ENCODE data around the gene ELSPBP1.
"Not testable (repeated sequence)": the region's sequence is repeated elsewhere in the genome, so short reads cannot be mapped to it uniquely, and the experiment has no call there.

The ELSPBP1 gene

DNA sequence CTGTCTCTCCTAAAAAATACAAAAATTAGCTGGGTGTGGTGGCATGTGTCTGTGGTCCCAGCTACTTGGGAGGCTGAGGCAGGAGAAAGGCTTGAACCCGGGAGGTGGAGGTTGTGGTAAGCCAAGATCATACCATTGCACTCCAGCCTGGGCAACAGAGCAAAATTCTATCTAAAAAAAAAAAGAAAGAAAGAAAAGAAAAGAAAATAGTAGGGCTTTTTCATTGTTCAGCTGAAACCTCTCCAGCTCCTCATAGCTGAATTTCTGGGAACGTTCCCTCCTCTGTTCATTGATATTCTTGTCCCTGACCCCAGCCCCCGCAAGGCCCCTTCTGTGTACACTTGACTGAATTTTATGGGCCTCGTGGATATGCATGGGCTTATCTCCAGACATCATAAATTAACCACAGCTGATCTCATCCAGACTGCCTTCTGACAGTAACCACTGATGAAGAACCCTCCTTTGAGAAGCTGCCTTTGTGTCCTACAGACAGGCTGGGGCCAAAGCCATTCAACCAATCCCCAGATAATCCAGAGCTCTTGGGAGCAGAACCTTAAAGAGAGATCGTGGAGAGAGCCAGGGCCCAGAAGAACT is at the start of gene ELSPBP1:
TSS of gene ELSPBP1 (plus strand) at position 424 of the 594 bp plus-strand sequence. CDS start 14,036 bp downstream, outside the sequence.
- DNase-seq, result no peak

DNA sequence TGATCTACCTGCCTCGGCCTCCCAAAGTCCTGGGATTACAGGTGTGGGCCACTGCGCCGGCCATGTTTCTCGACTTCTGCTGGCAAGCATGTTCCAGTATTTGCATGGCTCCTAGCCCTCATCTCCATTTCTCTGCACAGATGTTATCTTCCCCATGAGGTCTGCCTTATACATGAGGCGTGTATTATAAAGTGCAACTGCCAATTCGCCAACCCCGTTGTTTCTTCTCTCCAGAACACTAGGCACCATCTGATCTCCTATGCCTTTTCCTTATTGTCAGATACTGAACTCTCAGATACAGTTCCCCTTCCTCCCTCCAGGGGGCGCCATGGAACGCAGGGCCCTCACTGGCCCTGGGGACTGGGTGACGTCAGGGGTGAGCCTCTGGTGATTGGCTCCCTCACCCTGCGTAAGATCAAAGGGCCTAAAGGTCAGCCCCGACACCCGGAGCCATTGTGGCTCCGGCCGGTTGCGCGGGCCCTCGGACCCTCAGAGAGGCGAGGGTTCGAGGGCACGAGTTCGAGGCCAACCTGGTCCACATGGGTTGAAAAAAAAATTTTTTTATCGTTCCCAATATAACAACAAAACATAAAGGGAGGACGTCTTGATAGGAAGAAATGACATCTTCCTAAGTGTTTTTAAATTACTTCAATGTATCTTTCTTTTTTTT is 44.4 kb upstream of the ELSPBP1 start:
- DNase-seq, result not testable (repeated sequence)

DNA sequence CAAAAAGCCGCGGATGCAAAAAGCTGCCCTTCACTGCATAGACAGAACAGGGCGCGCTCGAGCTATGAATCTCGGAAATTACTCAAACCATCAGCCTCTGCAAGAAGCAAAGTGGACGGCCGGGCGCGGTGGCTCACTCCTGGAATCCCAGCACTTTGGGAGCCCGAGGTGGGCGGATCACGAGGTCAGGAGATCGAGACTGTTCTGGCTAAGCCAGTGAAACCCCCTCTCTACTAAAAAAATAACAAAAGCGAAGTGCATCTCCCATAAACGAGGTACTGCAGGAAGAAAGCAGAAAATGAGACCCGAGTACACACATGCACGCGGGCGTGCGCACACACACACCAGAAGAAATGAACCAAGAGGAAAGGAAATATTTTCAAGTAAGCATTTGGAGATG is 42.3 kb upstream of the ELSPBP1 start:
- not testable (repeated sequence) for DNase-seq

DNA sequence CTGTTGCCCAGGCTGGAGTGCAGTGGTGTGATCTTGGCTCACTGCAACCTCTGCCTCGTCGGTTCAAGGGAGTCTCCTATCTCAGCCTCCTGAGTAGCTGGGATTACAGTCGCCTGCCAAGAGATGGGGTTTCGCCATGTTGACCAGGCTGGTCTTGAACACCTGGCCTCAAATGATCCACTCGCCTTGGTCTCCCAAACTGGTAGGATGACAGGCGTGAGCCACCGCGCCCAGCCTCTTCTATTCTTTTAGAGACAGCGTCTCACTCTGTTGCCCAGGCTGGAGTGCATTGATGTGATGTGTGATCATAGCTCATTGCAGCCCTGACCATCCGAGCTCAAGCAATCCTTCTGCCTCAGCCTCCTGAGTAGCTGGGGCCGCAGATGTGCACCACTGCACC is 38.5 kb upstream of the ELSPBP1 start:
- DNase-seq, result not testable (repeated sequence)

DNA sequence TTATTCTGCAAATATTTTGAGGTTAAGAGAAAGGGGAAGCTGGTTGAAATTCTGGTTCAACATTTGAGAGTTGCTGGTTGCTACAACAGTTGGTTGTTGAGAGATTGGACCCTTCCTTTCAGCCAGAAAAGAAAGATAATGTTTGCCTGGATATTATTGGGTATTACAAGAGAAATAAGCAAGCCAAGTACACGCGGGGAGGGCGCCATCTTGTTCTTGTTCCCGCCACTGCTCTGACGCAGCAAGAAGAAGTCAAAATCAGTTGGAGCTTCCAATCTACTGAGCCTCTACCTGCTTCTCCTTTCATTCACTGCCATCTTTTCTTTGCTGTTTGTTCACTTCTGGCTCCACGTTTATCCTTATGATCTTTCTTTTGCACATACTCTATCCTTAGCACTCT is 20.9 kb upstream of the ELSPBP1 start:
- no peak for DNase-seq

DNA sequence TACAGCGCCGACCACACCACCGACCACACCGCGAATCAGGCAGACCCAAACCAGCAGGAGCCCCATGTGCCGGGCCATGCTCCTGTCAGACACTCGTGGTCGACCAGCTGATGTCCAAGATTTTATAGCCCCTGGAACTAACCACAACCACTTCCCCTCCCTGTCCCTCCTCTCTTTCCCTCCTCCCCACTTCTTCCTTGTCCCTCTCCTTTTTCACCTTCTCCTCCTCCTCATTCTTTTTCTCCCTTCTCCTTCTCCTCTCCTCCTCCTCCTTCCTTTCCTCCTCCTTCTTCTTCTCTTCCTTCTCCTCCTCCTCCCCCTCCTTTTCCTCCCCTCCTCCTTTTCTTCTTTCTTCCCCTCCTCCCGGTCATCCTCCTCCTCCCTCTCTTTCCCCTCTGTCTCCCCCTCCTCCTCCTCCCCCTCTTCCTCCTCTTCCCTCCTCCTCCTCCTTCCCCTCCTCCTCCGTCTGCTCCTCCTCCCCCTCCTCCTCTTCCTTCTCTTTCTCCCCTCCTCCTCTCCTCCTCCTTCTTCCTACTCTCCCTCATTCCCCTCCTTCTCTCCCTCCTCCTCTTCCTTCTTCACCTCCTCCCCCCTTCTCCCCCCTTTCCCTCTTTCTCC is 3.1 kb upstream of the ELSPBP1 start:
- no peak for DNase-seq

DNA sequence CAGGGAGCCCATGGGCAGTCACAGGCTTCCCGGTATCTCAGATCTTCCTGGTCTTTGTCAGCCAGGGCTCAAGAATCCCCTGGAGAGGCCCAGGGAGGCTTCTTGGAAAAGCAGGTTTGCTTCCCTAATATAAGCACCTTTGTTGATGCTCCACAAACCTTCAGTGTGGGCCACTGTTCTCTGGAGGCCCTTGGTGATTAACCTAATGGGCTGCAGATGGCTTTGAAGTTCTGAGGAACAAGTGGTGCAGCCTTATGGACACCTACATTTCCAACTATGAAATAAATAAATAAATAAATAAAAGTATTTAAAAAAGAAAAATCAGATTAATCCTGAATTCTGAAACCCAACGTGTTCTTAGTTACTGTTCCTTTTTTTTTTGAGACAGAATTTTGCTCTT is 2.4 kb upstream of the ELSPBP1 start, which contains the start of gene BSPH1:
TSS of gene BSPH1 (minus strand) at position 101 of the 400 bp plus-strand sequence. CDS start at position 12, 89 bp downstream.
- DNase-seq, result no peak

DNA sequence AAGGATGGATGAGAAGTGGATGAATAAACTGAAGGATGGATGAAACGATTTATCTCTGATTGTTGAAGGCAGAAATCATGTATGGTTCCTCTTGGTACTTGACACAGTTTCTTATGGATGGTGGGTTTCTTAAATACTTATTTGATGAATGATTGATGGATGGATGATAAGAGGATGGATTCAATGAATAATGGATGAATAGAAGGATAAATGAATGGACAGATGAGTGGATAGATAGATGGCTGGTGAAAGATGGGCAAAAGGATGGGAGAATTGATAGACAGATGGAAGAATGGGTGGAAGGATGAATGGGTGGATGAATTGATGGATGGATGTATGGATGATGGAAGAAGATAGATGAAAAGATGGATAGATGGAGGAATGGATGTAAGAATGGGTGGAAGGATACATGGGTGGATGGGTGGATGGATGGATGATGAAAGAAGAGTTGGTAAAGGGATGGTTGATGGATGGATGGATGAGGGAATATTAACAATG is 1.8 kb downstream of the ELSPBP1 start:
- no peak for DNase-seq

DNA sequence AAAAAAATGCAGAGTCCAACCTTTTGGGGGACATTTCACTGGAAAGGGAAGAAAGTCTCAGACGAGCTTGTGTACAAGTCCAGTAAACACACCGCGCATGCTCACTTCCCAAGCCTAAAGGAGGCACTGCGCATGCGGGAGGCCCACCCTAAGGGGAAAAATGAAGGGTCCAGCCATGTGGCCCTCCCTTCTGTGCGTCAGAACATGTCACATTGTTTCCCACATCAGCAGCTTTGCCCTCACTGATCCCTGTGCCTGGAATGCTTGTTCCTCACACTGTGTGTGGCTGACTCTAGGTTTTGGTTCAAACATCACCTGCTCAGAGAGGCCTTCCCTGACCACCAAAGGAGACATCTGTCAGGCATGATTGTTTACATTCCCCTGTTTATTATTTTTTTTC is 4.4 kb downstream of the ELSPBP1 start:
- DNase-seq, result no peak

DNA sequence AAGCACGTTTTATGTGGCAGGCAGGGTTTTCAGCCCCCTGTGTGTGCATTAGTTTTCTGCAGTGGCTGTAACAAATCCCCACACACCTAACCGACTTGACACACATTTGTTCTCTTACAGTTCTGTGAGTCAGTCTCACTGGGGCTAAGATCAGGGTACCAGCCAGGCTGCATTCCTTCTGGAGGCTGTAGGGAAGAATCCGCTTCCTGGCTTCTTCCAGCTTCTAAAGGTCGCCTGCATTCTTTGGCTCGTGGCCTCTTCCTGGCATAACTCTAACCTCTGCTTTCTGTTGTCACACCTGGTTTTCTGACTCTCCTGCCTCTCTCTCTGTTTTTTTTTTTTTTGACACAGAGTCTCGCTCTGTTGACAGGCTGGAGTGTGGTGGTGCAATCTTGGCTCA is 6.4 kb downstream of the ELSPBP1 start:
- no peak for DNase-seq

DNA sequence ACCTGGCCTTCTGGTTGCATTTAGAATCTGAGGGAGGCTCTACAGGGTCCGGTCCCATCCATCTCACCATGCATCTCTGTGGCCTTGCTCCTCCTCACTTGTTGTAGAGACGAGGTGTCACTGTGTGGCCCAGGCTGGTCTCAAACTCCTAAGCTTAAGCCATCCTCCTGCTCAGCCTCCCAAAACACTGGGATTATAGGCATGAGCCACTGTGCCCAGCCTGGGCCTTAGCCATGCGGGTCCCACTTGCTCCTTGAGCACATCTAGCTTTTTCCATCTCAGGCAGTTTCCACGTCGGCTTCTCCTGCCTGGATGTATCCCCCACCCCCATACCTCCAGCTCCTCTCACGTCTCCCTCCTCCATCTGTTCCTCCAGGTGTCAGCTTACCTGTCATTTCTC is 9.8 kb downstream of the ELSPBP1 start:
- DNase-seq, result no peak

DNA sequence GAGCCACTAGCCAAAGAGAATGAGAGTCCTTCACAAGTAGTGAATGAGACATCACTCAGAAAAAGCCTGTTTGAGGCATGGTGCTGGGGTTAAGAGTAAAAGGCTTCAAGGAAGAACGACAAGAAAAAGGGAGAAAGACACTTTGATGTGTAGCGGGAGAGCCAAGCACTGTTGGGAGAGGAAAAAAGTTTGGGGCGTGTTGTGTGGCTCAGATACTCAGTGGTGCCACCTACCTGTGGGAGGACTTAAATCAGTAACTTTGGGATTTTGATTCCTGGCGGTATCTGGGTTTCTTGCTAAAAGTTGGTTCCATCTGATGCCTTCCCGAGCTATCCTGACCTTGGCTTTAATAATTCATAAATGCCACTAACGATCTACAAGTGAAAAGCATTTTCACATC is 12.3 kb downstream of the ELSPBP1 start:
- DNase-seq, result no peak

DNA sequence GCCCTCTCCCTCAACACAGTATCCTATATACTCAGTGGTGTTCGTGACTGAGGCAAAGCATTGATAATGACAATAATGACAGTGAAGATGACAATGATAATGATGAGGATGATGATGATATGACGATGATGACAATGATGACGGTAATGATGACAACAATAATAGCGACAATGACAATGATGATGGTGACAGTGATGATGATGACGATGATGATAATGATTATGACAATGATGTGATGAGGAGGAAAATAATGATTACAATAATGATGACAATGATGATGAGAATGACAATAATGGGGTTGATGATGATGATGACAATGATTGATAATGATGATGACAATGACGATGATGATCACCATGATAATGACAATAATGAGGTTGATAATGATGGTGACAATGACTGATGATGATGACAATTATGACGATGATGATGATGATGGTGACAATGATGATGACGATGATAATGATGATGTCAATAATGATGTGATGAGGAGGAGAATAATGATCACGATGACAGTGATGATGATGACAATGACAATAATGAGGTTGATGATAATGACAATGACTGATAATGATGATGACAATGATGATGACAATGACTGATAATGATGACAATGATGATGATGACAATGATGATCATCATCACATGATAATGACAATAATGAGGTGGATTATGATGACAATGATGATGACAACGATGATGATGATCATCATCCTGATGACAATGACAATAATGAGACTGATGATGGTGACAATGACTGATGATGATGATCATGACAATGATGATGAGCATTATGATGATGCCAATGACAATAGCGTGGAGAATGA is 16.7 kb downstream of the ELSPBP1 start:
- DNase-seq, result no peak

DNA sequence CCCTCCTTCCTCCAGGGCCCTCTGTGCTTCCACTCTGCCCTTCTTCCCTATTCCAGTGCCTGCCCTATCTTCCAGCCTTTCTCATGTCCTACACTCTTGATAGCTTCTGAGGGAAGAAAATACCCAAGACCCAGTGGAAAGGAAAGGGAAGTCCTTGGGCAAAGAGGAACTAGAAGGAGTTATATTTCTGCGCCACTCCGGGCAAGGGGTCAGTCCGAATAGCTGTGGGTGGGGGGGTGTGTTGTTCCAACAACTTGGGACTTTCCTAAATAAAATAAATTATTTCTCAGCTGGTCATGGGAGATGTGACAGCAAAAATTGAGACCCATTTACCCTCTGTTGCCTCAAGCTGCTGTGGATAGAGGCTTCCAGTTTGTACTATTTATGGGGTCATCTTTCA is 26.3 kb downstream of the ELSPBP1 start:
- DNase-seq, result no peak

DNA sequence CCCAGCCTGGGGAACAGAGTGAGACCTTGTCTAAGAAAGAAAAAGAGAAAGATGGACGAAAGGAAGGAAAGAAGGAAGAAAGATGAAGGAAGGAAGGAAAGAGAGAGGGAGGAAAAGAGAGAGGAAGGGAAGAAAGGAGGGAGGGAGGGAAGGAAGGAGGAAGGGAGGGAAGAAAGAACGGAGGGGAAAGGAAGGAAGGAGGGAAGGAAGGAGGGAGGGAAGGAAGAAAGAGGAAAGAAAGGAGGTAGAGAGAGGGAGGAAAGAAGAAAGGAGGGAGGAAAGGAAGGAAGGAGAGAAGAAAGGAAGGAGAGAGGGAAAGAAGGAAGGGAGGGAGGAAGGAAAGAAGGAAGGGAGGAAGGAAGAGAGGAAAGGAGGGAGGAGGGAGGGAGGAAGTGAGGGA is 28.6 kb downstream of the ELSPBP1 start:
- DNase-seq, result no peak

DNA sequence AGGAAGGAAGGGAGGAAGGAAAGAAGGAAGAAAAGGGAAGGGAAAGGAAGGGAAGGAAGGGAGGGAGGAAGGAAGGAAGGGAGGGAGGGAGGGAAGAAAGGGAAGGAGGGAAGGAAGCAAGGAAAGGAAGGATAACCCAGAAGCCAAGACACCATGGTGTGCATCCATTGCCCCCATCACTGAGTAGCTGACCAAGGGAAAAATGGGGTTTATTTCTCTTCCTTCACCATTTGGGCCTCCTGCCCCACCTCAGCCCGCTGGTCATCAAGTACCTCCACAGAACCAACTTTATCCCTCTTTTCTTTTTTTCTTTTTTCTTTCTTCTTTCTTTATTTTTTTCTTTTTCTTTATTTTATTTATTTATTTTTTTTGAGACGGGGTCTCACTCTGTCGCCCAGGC is 29.1 kb downstream of the ELSPBP1 start:
- no peak for DNase-seq

DNA sequence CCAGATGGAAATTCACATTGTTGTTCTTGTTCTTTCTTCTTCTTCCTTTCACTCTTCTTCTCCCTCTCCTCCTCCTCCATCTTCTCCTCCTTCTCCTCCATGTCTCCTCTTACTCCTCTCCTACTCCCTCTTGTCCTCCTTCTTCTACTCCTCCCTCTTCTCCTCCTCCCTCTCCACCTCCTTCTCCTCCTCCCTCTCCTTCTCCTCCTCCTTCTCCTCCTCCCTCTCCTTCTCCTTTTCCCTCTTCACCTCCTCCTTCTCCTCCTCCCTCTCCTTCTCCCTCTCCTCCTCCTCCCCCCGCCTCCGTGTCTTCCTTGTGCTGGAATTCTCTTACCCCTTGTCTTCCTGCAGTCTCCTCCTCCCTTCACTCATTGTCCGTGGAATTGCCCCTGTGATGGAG is 31.0 kb downstream of the ELSPBP1 start:
- no peak for DNase-seq

DNA sequence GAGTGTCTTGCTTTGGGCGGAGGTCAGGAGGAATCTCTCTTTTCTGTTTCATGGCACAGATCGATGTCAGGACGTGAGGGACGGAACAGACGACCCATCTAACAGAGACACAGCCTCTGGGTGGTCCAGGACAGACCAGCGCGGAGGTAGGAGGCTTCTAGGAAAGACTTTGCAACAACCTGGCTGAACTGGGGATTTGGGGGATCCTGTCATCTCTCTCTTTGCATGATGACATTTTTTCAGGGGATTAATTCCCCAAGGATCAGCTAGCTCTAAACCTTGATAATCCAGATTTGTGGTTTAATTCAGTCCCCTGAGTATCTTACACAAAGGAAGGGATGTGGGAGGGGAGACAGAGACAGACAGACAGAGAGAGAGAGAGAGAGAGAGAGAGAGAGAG is 35.0 kb downstream of the ELSPBP1 start:
- DNase-seq, result no peak

DNA sequence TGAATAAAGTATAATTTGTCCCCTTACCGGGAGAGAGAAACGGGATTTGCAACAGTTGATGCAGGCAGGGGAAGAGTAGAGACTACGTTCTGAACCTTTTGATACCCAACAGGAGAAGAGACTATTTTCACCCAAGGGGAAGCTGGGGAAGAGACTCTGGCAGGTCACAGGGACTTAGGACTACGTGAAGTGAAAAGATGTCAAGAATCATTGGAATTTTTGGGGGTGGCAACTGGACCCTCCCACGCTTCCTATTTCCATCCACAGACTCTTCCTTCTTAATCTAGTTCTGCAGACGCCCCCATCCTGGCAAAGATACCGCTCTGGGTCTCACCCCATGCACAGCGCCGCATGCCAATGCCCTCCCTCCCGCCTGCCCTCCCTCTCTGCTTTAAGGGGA is 35.6 kb downstream of the ELSPBP1 start:
- DNase-seq, result no peak

DNA sequence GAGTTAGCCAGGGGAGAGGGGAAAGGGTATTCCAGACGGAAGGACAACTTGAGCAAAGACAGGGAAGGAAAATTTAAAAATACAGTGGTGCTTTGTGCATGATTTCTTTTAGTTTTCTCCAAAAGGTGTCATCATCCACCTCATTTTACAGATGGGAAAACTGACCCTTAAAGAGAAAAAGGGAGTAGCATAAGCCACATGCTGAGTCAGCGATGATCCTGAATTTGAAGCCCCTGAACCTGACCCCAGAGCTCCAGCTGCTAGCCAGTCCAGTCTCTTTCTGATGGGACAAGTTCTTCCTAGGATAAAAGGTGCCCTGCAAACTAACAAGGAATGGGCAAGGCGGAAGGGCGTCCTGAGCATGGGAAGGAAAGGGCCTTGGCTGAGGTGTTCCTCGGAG is 39.2 kb downstream of the ELSPBP1 start:
- DNase-seq, result no peak

DNA sequence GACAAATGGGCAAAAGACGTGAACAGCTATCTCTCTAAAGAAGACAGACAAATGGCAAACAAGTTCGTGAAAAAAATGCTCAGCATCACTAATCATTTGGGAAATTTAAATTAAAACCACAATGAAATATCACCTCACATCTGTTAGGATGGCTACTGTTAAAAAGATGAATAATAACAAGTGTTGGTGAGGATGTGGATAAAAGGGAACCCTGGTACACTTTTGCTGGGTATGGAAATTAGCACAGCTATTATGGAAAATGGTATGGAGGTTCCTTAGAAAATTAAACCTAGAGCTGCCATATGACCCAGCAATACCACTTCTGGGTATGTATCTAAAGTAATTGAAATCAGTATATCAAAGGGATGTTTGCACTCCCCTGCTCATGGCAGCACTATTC is 42.3 kb downstream of the ELSPBP1 start:
- DNase-seq, result no peak

DNA sequence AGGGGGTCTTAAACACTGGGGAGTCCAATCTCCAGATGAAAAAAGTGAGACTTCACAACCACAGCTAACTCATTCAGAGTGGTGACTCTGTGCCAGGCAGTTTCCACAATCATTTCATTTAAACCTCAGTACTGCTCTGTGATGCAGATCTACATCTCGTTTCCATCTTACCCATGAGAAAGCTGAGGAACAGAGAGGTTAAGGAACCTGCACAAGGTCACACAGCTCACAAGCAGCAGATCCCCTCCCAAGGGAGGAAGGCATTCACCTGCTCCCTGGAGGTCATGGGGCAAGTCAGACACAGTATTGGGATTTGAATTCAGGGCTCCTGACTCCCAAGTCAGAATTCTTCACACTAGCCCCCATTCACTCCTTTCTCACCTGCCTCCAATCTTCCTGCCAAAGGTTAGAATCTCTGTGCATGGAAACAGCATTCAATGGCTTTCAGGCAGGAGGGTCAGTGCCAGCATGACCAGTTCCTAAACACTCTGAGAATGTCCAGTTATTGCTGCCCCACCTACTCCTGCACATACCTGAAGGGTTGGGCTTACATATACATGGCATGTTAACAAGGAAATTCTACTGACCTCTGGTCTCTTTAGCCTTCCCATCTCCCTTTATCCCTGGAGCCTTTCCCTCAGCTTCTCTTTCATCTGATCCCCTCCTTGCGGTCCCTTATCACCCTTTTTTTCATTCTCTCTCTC is 47.6 kb downstream of the ELSPBP1 start:
- DNase-seq, result no peak

All from HCEC 1CT (cell line).